HG02970 (cell line): ENCODE measurements around the gene SH3BP2.

Source experiments
- ATAC-seq: cut with Tn5 transposase; IDR thresholded peaks from one replicate; pipeline ENCODE4 v1.9.1; 2021; ENCODE audit warnings: mild to moderate bottlenecking, moderate library complexity, moderate number of reproducible peaks; ENCODE audit not compliant: unreplicated experiment, low FRiP score

The SH3BP2 gene, protein sequence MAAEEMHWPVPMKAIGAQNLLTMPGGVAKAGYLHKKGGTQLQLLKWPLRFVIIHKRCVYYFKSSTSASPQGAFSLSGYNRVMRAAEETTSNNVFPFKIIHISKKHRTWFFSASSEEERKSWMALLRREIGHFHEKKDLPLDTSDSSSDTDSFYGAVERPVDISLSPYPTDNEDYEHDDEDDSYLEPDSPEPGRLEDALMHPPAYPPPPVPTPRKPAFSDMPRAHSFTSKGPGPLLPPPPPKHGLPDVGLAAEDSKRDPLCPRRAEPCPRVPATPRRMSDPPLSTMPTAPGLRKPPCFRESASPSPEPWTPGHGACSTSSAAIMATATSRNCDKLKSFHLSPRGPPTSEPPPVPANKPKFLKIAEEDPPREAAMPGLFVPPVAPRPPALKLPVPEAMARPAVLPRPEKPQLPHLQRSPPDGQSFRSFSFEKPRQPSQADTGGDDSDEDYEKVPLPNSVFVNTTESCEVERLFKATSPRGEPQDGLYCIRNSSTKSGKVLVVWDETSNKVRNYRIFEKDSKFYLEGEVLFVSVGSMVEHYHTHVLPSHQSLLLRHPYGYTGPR

DNA sequence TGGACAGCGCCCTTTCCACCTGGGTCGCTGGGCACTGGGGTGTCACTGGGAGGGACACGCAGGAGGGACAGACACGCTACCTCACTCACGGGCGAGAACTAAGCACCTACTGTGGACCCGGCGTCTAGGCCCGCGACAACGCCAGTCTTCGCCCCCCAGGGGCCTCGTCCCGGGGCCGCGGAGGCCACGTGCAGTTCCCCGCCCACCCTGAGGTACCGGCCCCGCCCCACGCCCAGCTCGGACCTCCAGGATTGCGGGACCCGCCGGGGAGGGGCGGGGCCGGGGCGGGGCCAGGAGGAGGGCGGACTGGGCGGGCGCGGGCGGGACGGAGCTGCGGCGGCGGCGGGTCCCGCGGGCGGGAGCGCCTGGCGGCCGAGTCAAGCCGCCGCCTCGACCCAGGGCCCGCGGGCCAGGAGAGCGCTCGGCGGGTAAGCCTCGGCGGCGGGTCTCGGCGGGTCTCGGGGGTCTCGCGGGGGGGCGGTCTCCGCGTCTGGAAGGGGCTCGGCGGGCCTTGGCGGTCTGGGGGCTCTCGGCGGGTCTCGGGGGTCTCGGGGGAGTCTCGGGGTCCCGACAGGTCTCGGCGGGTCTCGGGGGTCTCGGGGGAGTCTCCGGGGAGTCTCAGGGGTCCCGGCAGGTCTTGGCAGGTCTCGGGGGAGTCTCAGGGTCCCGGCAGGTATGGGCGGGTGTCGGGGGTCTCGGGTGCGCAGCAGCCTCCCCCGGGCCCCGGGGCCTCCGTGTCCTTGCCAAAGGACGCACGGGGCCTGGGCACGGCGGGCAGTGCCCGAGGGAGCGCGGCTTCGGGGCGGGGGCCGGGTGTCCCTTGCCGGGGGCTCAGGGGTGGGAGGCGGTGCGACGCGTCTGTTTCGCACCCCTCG is at the start of gene SH3BP2:
Gene SH3BP2, plus strand, starts transcription at position 375 of the 875 bp plus-strand sequence. CDS start 27,533 bp downstream, outside the sequence.
- ATAC-seq, result no peak

DNA sequence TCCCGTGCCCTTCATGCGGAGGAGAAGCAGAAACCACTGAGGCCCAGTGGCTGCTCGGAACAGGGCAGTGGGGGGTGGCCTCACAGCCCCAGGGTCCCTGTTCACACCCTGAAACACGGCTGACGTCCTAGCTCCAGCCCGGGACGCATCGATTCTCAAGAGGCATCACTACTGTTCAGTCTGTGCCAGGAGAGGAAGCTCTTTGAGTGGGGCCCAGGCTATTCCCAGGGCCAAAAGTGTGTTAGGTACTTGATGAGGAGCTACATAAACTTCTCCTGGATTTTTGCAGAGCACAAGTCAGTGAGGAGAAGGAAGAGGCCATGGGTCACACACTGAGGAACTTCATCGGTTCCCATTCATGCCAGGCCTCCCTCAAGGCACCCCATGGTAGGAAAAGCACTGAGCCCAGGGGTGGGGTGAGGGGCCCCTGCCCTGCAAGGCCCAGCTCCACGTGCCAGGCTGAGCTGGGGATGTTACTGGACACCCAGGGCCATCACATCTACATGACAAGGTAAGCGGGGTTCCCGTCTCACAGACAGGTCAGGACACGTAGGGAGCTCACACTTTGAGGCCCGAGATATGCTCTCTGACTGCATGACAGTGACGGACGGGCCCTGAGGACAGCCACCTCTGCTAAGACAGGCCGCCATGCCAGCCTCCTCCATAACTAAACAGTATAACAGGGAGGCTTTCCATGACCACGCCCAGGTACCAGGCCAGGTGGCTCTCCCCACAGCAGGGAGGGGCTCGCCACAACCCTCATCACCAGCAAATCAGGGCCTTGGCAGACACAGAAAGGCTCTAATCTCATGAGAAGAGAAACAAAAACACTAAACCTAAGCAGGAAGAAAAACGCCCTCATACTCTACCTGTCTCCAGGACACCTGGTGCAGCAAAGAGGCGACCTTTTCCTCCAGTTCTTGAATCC is 49.1 kb upstream of the SH3BP2 start:
- no peak for ATAC-seq

DNA sequence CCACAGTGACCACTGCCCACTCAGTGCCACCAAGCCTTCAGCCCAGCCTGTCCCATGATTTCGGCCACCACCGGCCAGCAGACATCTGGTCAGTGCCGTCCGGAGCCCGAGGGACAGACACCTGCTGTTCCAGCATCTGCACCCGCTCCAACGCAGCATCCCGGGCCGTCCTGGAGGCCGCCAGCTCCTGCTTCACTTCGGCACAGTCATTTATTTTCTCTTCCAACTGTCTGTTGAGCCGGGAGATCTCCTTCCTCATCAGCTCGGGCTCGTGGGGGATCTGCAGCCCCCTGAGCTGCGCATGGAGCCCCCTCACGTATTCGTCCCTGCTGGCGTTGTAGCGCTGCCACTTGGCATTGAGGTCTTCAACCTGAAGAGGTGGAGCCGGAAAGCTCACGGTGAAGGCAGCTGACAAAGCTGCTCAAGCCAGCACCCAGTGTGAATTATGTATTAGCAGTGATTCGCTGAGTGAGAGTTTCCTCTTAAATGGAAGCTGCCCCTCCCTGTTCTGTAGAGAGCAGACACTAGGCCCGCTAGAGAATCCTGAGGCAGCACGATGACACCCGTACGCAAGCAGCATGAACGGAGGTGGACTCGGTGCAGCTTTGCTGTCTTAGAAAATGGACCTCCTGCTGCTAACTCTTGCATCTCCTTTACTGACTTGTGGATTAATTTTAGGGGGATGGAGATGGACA is 48.2 kb upstream of the SH3BP2 start:
- no peak for ATAC-seq

DNA sequence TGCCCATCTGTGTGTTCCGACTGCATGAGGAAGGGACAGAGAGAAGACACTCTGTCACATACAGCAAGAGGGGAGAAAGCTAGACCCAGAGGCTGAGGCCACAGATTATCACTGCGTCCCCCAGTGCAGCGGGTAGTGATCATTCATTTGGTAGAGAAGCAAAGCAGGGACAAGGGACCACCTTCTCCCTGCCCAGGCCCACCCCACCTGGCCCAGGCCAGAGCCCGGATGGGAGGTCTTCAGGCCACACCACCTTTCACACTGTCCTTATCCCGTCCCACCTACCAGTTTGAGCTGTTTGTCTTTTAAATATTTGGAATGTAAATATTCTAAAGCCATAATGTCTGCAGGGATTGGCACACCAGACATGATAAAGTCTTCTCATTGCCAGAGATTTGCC is 47.4 kb upstream of the SH3BP2 start:
- ATAC-seq, result no peak

DNA sequence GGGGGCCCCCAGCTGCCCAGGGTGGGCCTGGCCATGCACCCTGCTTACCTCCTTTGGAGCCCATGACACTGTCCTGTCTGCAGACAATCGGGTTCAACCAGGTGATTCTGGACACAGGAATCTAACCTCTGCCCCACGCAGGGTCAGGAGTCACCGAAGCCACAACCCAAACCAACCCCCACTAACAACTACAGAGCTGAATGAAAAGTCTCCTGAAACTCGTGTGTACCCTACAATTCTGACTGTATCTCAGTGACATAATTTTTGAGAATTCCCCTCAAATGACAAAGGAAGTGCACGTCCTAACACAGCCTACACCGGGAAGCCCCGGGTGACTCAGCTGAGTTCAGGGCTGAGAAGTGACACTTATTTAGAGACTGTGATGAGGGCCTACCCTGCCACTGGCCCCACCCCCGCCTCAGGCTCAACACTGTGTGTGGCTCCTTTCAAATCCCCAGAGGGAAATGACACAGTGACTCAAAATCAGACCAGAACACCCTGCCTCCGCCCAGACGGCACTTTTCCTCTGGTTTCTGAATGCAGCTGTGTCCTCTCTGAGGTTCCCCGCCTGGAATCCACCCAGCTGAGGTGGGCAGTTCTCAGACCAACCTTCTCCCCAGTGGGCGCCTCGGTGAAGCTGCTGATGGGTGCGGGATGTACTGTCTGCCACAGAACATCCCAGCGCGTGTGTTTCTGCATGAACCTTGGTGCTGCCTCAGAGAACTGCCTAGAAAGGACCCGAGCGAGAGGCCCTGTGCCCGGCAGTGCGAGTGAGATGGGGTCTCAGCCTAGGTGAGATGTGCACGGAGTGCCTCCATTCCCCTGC is 46.7 kb upstream of the SH3BP2 start:
- peak; percentile 81 for ATAC-seq

DNA sequence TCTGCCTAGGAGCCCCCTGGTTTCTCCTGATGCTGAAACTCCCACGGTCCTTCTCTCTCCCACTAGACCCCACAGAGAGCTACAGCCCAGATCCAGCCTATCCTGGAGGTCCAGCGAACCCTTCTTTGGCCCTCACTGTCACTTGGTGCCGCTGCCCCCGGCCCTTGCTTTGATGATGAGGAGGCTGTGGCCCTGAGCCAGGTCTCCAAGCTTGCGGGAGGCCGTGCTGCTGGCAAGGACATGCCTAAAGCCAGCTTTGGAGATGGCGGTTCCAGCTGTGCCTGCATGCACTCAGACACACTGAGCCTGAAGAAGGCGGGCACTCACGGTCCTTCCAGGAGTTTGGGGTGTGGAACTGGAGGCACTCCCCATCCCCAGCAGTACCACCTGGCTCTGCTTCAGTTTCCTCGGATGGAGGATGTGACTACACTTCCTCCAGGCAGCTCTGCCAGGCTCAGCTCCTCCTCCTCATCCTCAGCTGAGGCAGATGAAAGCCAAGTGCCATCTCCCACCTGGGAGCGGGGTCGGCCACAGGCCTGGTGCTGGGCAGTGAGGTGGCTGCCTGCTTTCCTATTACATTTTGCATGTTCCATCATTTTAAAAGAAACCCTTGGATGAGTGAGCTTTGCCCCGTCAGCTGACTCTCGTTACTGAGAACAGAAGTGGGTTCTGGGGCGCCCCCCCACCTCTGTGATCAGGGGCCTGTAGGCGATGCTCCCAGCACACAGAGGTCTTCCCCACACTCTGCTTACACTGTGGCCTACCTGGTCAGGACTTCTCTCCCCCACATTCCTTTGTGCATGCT is 45.8 kb upstream of the SH3BP2 start:
- ATAC-seq, result no peak

DNA sequence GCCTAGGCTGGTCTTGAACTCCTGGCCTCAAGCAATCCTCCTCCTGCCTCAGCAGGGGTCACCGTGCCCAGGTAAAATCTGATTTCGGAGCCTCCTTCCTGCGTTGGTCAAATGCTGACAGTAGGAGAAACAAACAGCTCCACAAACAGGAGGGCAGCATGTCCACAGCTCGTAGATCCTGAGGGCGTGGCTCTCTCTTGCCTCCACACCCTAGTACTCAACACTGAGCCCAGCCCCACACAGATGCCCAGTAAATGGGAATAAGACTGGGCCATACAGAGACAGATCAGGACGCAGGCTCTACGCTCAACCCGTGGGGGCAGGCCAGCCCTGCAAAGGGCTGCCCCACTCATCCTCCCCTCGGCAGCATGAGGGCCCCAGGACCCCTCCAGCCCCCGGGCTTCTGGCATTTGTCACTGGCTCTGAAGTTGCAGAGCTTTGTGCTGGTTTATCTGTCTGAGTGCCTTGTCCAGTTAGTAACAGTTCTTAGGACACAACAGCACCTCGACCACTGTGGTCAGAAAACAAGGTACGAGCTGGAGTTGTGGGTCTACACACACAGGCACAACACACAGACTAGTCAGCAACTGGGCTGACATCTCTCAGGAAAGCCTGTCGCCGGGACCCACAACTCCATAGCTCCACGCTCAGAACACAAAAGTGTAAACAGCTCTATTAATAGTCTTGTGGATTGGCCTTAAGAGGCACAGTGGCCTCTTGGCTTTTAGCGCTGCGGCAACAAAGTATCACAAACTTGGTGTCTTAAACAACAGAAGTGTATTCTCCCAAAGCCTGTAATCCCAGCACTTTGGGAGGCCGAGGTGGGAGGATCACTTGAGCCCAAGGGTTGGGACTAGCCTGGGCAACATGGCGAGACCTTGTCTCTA is 41.9 kb upstream of the SH3BP2 start:
- no peak for ATAC-seq

DNA sequence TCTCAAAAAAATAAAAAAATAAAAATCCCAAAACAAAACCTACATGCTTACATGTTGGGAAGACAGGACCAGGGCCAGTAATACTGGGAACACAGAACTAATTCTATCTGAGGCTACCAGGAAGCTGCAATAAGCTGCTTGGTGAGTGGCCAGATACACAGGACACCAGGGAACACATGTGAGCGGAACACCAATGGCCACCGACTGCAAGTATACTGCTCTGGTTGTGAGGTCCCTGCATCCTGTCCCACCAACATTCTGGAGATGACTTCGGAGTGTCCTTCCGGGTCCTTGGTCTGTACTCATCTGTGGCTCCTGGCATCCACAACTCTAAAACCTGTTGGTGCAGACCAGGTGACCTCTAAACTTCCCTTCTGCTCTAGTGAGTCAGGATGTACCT is 39.4 kb upstream of the SH3BP2 start:
- ATAC-seq, result no peak

DNA sequence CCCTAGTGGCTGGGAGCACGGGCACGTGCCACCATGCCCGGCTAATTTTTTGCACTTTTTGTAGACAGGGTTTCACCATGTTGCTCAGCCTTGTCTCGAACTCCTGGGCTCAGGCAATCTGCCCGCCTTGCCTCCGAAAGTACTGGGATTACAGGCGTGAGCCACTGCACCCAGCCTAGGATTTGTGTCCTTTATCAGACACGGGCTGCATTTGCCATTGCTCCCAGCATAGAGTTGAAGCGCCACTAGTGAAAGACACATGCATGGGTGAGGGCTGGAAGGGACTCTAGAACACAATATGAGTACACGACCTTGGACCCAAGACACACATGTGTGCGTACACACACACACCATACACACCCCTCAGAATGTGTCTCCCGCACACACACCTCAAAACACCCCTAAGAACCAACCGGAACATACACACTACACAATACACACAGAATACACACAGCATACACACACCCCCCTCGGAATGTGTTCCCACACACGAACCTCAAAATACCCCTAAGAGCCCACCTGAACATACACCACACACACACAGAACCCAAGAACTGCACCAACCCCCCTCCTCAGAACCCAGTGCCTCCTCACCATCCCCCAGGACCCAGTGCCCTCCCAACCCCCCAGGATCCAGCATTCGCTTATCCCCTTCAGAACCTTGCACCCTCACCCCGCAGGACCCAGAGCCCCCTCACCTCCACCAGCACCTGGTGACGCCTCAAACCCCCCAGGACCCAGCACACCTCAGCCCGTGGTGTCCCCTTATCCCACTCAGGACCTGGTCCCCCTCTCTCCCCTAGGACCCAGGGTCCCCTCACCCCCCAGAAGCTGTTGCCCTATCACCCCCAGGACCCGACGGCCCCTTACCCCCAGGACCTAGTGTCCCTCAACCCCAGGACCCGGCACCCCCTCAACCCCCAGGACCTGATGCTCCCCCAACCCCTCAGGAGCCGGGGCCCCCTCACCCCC is 37.8 kb upstream of the SH3BP2 start:
- no peak for ATAC-seq

DNA sequence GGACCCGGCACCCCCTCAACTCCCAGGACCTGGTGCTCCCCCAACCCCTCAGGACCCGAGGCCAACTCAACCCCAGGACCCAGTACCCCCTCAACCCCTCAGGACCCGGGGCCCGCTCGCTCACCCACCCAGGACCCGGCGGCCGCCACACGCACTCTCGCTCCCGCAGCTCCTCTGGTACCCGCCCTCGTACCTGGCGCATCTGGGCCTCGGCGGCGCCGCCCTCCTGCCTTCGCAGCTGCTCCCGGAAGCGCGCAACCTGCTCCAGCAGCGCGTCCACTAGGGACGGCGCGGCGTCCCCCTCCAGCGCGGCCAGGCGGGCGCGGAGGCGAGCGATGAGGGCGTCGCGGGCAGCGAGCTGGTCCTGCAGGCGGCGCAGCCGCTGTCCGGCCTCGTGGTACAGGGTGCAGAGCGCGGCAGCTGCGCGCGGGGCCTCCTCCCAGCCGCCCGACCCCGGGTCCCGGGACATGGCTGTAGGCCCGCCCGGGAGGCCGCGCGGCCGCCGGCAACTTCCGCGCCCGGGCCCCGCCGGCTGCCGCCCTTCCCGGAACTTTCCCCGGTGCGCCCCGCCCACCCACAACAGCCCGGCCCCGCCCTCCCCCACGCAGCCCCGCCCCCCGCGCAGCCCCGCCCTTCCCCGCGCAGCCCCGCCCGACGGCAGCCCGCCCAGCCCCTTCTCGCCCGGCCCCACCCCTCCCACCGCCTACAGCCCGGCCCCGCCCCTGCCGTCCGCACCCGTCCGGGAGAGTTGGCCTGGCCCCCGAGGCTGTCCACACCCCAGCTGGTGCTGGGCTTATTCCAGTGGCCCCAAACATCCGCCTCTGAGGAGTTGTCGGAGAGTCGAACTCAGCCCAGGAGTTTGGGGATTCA is 36.8 kb upstream of the SH3BP2 start, which contains the start of gene TNIP2:
Gene TNIP2, minus strand, starts transcription at position 516 of the 870 bp plus-strand sequence. Its CDS starts 47 bp downstream, at position 469.
- peak; percentile 55 for ATAC-seq

DNA sequence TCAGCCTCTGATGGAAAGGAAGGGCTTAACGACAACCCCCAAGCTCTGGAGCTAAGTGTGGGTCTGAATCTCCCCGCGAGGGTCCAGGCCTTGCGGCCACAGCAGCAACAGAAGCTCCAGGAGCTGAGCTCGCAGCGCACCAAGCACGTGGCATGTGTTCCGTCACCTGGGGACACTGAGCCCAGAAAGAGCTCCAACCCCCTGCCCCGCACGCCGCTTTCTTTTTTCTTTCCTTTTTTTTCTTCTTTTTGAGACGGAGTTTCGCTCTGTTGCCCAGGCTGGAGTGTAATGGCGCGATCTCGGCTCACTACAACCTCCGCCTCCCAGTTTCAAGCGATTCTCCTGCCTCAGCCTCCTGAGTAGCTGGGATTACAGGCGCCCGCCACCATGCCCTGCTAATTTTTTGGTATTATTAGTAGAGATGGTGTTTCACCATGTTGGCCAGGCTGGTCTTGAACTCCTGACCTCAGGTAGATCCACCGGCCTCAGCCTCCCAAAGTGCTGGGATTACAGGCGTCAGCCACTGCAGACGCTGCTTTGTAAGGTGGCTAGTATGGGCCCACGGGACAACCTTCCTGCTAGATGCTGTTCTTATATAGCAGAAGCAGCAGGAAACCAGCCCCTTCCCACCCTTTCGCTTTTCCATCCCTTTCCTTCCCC is 36.1 kb upstream of the SH3BP2 start:
- ATAC-seq, result no peak

DNA sequence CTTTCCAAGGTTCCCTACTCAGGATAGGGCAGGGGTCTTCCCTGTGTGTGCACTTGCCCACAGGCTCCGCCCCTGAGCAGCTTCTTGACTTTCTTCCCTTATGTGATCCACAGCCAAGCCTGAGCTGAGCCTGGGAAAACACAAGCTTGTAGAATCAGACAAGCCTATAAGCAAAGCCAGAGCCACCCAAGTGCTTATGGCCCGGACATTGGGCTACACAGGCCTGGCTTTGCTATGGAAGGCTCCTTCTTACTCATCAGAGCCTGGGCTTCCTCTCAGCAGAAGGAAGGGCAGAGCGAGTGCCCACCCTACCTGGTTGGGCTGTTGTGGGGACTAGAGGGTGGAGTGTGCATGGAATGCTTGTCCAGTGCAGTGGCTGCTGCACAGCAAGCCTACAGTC is 35.5 kb upstream of the SH3BP2 start:
- ATAC-seq, result no peak

DNA sequence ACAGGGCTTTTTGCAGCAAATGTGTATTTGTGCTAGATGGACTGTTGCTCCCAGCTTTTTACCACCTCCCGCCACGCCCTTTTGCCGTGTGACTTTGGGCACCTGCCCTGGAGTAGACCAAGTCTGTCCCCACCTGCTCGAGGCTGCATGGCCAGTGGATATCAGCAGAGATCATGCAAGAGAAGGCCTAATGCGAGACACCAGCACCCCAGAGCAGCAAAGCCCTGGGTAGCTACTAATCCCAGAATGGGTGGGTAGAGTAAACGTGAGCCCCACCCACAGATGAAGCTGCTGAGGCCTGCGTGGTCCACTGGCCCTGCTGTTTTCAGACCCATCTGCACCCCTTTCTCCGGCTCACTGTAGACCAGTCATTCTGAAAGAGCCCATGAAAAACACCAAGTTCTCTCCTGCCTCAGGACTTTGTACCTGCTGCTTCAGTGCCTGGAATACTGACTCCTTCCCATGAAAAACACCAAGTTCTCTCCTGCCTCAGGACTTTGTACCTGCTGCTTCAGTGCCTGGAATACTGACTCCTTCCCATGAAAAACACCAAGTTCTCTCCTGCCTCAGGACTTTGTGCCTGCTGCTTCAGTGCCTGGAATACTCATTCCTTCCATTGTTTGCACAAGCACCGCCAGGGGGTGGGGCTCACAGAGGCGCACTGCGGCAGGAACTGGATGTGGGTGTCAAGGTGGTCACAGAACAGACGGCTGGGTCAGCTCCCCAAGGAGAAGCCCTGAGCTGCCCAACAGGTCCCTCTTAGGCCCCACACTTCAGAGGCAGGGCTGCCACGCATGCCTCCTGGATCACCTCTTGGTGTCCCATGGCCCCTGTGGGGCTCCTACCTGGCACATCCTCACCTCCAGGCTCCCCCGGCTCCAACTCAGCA is 31.6 kb upstream of the SH3BP2 start:
- ATAC-seq, result no peak
